Activated CD8-positive, alpha-beta memory T cell treated with anti-CD3 and anti-CD28 coated beads for 4 hours (primary cell): ENCODE data around the gene VSIG10L2.

Source experiments
- DNase-seq, 2 donors: peaks; one replicate each; pipeline ENCODE4 v3.0.0-alpha.2; 2020; ENCODE audit warnings: low read depth in 2 of 2

Gene VSIG10L2

GRCh38 chr11:125929445-125930075 is 16.3 kb upstream of the VSIG10L2 start:
- DNase-seq, result no peak

- DNase-seq, result no peak
These were observed 15.8 kb upstream of the VSIG10L2 start for GRCh38 chr11:125930076-125930450.

- DNase-seq, result no peak
These were observed 14.7 kb upstream of the VSIG10L2 start for GRCh38 chr11:125931116-125931515.

- DNase-seq, result no peak
These were observed 14.2 kb upstream of the VSIG10L2 start for GRCh38 chr11:125931668-125932067.

- no peak for DNase-seq
These were observed 13.5 kb upstream of the VSIG10L2 start for GRCh38 chr11:125932301-125932700.

- no peak for DNase-seq
These were observed 12.6 kb upstream of the VSIG10L2 start for GRCh38 chr11:125933030-125933813.

GRCh38 chr11:125934473-125934872 is 11.4 kb upstream of the VSIG10L2 start:
- no peak for DNase-seq

- DNase-seq, result no peak
These were observed 10.8 kb upstream of the VSIG10L2 start for GRCh38 chr11:125935056-125935455.

GRCh38 chr11:125935618-125936199 is 10.1 kb upstream of the VSIG10L2 start:
- DNase-seq, result no peak

- DNase-seq, result no peak
These were observed 7.4 kb upstream of the VSIG10L2 start for GRCh38 chr11:125938418-125938817.

GRCh38 chr11:125939081-125939521 is 6.7 kb upstream of the VSIG10L2 start:
- DNase-seq, result no peak

GRCh38 chr11:125940145-125940544 is 5.7 kb upstream of the VSIG10L2 start:
- no peak for DNase-seq

- no peak for DNase-seq
These were observed 4.6 kb upstream of the VSIG10L2 start for GRCh38 chr11:125941267-125941618.

- no peak for DNase-seq
These were observed 3.9 kb upstream of the VSIG10L2 start for GRCh38 chr11:125941619-125942611.

- DNase-seq, result no peak
These were observed 2.9 kb upstream of the VSIG10L2 start for GRCh38 chr11:125942771-125943428.

GRCh38 chr11:125943661-125944349 is 2.0 kb upstream of the VSIG10L2 start:
- no peak for DNase-seq

- DNase-seq, result no peak
These were observed 1.4 kb upstream of the VSIG10L2 start for GRCh38 chr11:125944350-125945010.

- DNase-seq, result no peak
These were observed 640 bp upstream of the VSIG10L2 start for GRCh38 chr11:125945011-125945796.

- no peak for DNase-seq
These were observed 1.0 kb downstream of the VSIG10L2 start for GRCh38 chr11:125946712-125947418.
